Fibroblast of villous mesenchyme (primary cell): ENCODE data around the gene STXBP5L. TPM values are rescaled to one million over a fixed set of nuclear protein-coding genes. Genes with fewer than 3 reads are reported as not detected.

Experiments used
- DNase-seq: peaks from one replicate; pipeline ENCODE4 v3.0.0-alpha.2; 2010; ENCODE audit warnings: low read depth
- H3K4me3 ChIP-seq: 2 replicates; pipeline ENCODE4 v1.5.1; 2011; ENCODE audit warnings: low read depth, mild to moderate bottlenecking, low read length
- CTCF ChIP-seq: IDR thresholded peaks from 2 replicates; pipeline ENCODE4 v1.5.1; 2012; ENCODE audit warnings: low read depth, mild to moderate bottlenecking, low read length; ENCODE audit not compliant: insufficient read depth
- total RNA-seq: library from RNA; depleted of rRNA; stranded (reverse); fragments of >200 nt; gene quantifications from 2 replicates; pipeline ENCODE4 v1.2.3, GENCODE V29; 2012

Gene STXBP5L
- total RNA-seq, 1 donor: under 0.01 TPM

DNA sequence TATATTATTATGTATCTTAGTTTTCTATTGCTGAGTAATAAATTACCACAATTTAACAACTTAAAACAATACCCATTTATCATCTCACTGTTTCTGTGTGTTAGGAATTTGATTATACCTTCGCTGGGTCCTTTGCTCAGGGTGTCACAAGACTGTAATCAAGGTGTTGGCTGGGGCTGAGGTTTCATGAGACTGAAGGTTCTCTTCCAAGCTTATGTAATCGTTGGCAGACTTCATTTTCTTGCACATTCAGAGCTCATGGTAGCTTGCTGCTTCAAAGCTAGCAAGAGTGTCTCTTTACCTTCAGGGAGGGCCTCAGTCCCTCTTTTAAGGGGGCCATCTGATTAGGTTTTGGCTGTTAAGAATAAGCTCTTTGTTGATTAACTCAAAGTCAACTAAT, 344.7 kb downstream of the STXBP5L start:
- no peak for DNase-seq
- TF ChIP-seq CTCF: no peak
- no peak overlapping the region for H3K4me3 ChIP-seq

GRCh38 chr3:121269389-121269788, 361.4 kb downstream of the STXBP5L start:
- no peak overlapping the region for H3K4me3 ChIP-seq
- no peak for TF ChIP-seq CTCF
- DNase-seq: no peak

DNA sequence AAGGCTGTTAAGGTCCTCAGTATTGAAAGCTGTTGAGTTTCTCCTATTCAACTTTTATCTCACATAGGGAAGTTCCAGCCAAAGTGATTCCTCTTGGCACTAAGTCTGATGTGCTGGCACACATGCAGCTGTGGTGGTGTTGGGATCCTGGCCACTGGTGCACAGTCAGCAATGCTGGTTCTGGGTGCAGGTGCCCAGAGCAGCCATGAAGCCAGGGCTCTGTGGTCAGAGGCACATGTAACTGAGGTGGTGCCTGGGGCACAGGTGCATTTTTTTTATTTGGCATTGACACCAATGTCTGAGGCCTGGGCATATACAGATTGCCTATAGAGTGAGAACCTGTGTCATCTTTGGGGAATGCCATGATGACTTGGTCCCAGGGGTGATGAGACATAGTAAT, 366.4 kb downstream of the STXBP5L start:
- H3K4me3 ChIP-seq: no peak overlapping the region
- TF ChIP-seq CTCF: no peak

GRCh38 chr3:121295452-121295851, 387.4 kb downstream of the STXBP5L start:
- H3K4me3 ChIP-seq: no peak overlapping the region
- DNase-seq: peak; percentile 1
- TF ChIP-seq CTCF: no peak

More for the DNA sequence above, 366.4 kb downstream of the STXBP5L start:
- DNase-seq: no peak

DNA sequence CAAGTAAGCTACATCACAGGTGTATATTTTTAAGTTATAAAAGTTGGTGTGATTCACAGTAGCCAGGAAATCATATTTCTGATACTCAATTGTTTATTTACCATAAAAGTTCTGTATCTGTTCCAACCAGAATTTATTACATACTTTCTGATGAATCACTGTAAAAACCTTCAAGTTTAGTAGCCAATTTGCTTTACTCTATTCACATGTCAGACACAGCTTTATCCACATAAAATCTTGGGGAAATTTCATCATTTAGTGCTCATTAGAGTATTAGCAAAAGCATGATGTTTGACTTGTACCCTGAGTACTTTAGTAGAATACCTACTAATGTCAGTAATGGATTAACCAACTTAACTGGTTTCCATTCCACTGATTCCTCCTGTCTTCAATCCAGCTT, 388.0 kb downstream of the STXBP5L start:
- no peak for TF ChIP-seq CTCF
- H3K4me3 ChIP-seq: no peak overlapping the region
- DNase-seq: peak; percentile 31

DNA sequence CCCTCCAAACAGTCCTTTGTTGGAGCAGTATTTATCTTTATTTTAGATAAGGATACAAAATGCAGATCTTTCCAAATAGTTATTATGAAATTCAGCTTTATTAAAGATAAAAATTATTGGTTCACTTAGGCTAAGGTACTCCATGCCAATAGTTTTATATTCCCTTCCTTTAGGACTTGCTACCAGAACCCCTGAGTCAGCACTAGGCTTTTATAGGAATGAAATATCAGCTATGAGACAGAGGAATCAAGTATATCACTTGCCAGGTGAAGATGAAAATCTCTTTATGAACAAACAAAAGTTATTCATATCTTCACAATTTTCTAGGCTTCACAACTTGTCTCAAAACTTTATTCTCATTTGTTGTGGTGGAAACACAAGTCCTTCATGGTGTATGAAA, 416.3 kb downstream of the STXBP5L start:
- no peak for TF ChIP-seq CTCF

GRCh38 chr3:121330118-121330517, 422.1 kb downstream of the STXBP5L start:
- no peak overlapping the region for H3K4me3 ChIP-seq
- no peak for TF ChIP-seq CTCF
- DNase-seq: no peak

More for the DNA sequence above, 416.3 kb downstream of the STXBP5L start:
- H3K4me3 ChIP-seq: no peak overlapping the region
- DNase-seq: no peak
